NCI-H446 (cell line): ENCODE data around the gene SLC19A1.

Experiments used
- DNase-seq, 2 experiments: peaks; one replicate each; lab custom pipeline; 2025; lab: John Stamatoyannopoulos, UW

The SLC19A1 gene

GRCh38 chr21:45542242-45542666 lies at the start of gene SLC19A1:
SLC19A1 (minus strand) TSS chr21:45542440; CDS start chr21:45537959, 4,481 bp downstream.
- DNase-seq, result peak in 1 of 2 experiments; percentile 82

GRCh38 chr21:45591619-45592207 lies 49.5 kb upstream of the SLC19A1 start:
- no peak for DNase-seq

GRCh38 chr21:45590726-45591618 lies 48.7 kb upstream of the SLC19A1 start:
- no peak for DNase-seq

- DNase-seq, result no peak
Measured at GRCh38 chr21:45590246-45590725, 48.0 kb upstream of the SLC19A1 start.

- DNase-seq, result no peak
Measured at GRCh38 chr21:45589686-45590245, 47.5 kb upstream of the SLC19A1 start.

- DNase-seq, result no peak
Measured at GRCh38 chr21:45588871-45589491, 46.7 kb upstream of the SLC19A1 start.

GRCh38 chr21:45588086-45588825 lies 46.0 kb upstream of the SLC19A1 start:
- DNase-seq, result no peak

- DNase-seq, result no peak
Measured at GRCh38 chr21:45586289-45586858, 44.1 kb upstream of the SLC19A1 start.

GRCh38 chr21:45584786-45585185 lies 42.5 kb upstream of the SLC19A1 start:
- no peak for DNase-seq

GRCh38 chr21:45583831-45584509 lies 41.7 kb upstream of the SLC19A1 start:
- no peak for DNase-seq

- DNase-seq, result no peak
Measured at GRCh38 chr21:45582128-45582527, 39.9 kb upstream of the SLC19A1 start.

GRCh38 chr21:45581322-45581712 lies 39.1 kb upstream of the SLC19A1 start:
- no peak for DNase-seq

- DNase-seq, result no peak
Measured at GRCh38 chr21:45580576-45581321, 38.5 kb upstream of the SLC19A1 start.

- DNase-seq, result no peak
Measured at GRCh38 chr21:45580181-45580575, 37.9 kb upstream of the SLC19A1 start.

GRCh38 chr21:45579383-45580180 lies 37.3 kb upstream of the SLC19A1 start:
- DNase-seq, result no peak

GRCh38 chr21:45578811-45579381 lies 36.7 kb upstream of the SLC19A1 start:
- DNase-seq, result no peak

GRCh38 chr21:45578176-45578801 lies 36.0 kb upstream of the SLC19A1 start:
- DNase-seq, result no peak

- DNase-seq, result no peak
Measured at GRCh38 chr21:45577801-45578175, 35.5 kb upstream of the SLC19A1 start.
